B cell (primary cell): Measurements from ENCODE around the gene TREML2.

ENCODE experiments used
- CTCF ChIP-seq: fragments of 200-600 bp; IDR thresholded peaks from one replicate; pipeline ENCODE4 v1.8.0; 2022; ENCODE audit warnings: antibody characterized with exemption, mild to moderate bottlenecking
- EZH2 ChIP-seq: IDR thresholded peaks from 2 replicates; pipeline ENCODE4 v1.6.1; 2012; ENCODE audit warnings: borderline replicate concordance, low read depth, mild to moderate bottlenecking, moderate library complexity, low read length; ENCODE audit not compliant: insufficient read depth, poor library complexity, severe bottlenecking

GRCh38 chr6:41200901-41201763, at the start of gene TREML2:
- TF ChIP-seq CTCF: no peak
- no peak for TF ChIP-seq EZH2
